GM18870 (cell line): ENCODE measurements around the gene ADCY9.

Source experiments
- ATAC-seq: cut with Tn5 transposase; IDR thresholded peaks from one replicate; pipeline ENCODE4 v1.9.1; 2021; ENCODE audit warnings: moderate library complexity; ENCODE audit not compliant: unreplicated experiment

The ADCY9 gene

GRCh38 chr16:4009177-4009576 lies 107.1 kb downstream of the ADCY9 start:
- no peak for ATAC-seq

- ATAC-seq, result no peak
Measured at GRCh38 chr16:4008116-4008515, 108.1 kb downstream of the ADCY9 start.

GRCh38 chr16:4006397-4006999 lies 109.7 kb downstream of the ADCY9 start:
- no peak for ATAC-seq

- ATAC-seq, result no peak
Measured at GRCh38 chr16:4005731-4006130, 110.5 kb downstream of the ADCY9 start.

GRCh38 chr16:4005281-4005680 lies 111.0 kb downstream of the ADCY9 start:
- ATAC-seq, result no peak

- ATAC-seq, result no peak
Measured at GRCh38 chr16:4004206-4004605, 112.0 kb downstream of the ADCY9 start.

- no peak for ATAC-seq
Measured at GRCh38 chr16:4003576-4003975, 112.7 kb downstream of the ADCY9 start.

GRCh38 chr16:4003166-4003565 lies 113.1 kb downstream of the ADCY9 start:
- no peak for ATAC-seq

- no peak for ATAC-seq
Measured at GRCh38 chr16:4002121-4002520, 114.1 kb downstream of the ADCY9 start.

- ATAC-seq, result no peak
Measured at GRCh38 chr16:3999479-4000325, 116.5 kb downstream of the ADCY9 start.

GRCh38 chr16:3998793-3999478 lies 117.3 kb downstream of the ADCY9 start:
- ATAC-seq, result no peak

- no peak for ATAC-seq
Measured at GRCh38 chr16:3997231-3997841, 118.9 kb downstream of the ADCY9 start.

GRCh38 chr16:3995001-3995400 lies 121.2 kb downstream of the ADCY9 start:
- no peak for ATAC-seq

- ATAC-seq, result no peak
Measured at GRCh38 chr16:3993052-3993785, 123.0 kb downstream of the ADCY9 start.

GRCh38 chr16:3992297-3993051 lies 123.8 kb downstream of the ADCY9 start:
- ATAC-seq, result no peak

GRCh38 chr16:3988824-3989223 lies 127.4 kb downstream of the ADCY9 start:
- ATAC-seq, result no peak

GRCh38 chr16:3988011-3988410 lies 128.2 kb downstream of the ADCY9 start:
- ATAC-seq, result no peak

GRCh38 chr16:3987231-3987630 lies 129.0 kb downstream of the ADCY9 start:
- no peak for ATAC-seq

- no peak for ATAC-seq
Measured at GRCh38 chr16:3986235-3986544, 130.1 kb downstream of the ADCY9 start.
